Fibroblast of peridontal ligament (primary cell): ENCODE measurements around the gene SEMA5B.

Experiments
- DNase-seq: peaks from one replicate; pipeline ENCODE4 v3.0.0-alpha.2; 2010; ENCODE audit errors: extremely low read depth

SEMA5B gene

GRCh38 chr3:122926811-122927210, 100.8 kb downstream of the SEMA5B start:
- DNase-seq: no peak

GRCh38 chr3:122926322-122926721, 101.2 kb downstream of the SEMA5B start:
- DNase-seq: no peak

- no peak for DNase-seq
Observed at GRCh38 chr3:122925756-122926155, 101.8 kb downstream of the SEMA5B start.

GRCh38 chr3:122924056-122924455, 103.5 kb downstream of the SEMA5B start:
- DNase-seq: no peak

GRCh38 chr3:122923611-122924010, 104.0 kb downstream of the SEMA5B start:
- no peak for DNase-seq

- no peak for DNase-seq
Observed at GRCh38 chr3:122921791-122922651, 105.5 kb downstream of the SEMA5B start.

- DNase-seq: no peak
Observed at GRCh38 chr3:122920986-122921385, 106.6 kb downstream of the SEMA5B start.

- DNase-seq: no peak
Observed at GRCh38 chr3:122919291-122919610, 108.3 kb downstream of the SEMA5B start.

GRCh38 chr3:122918576-122919290, 108.8 kb downstream of the SEMA5B start:
- DNase-seq: no peak

GRCh38 chr3:122917412-122917811, 110.2 kb downstream of the SEMA5B start:
- no peak for DNase-seq

- no peak for DNase-seq
Observed at GRCh38 chr3:122916580-122916979, 111.0 kb downstream of the SEMA5B start.

GRCh38 chr3:122916084-122916483, 111.5 kb downstream of the SEMA5B start:
- no peak for DNase-seq

GRCh38 chr3:122915300-122916055, 112.1 kb downstream of the SEMA5B start:
- DNase-seq: no peak

- no peak for DNase-seq
Observed at GRCh38 chr3:122913539-122914100, 113.9 kb downstream of the SEMA5B start.

- no peak for DNase-seq
Observed at GRCh38 chr3:122912772-122913538, 114.6 kb downstream of the SEMA5B start.

GRCh38 chr3:122911901-122912300, 115.7 kb downstream of the SEMA5B start:
- DNase-seq: no peak

GRCh38 chr3:122908251-122908650, 119.3 kb downstream of the SEMA5B start:
- DNase-seq: no peak

GRCh38 chr3:122907471-122907870, 120.1 kb downstream of the SEMA5B start:
- DNase-seq: no peak

- DNase-seq: no peak
Observed at GRCh38 chr3:122903171-122903570, 124.4 kb downstream of the SEMA5B start.

- no peak for DNase-seq
Observed at GRCh38 chr3:122902326-122902725, 125.2 kb downstream of the SEMA5B start.

- DNase-seq: no peak
Observed at GRCh38 chr3:122898298-122898697, 129.3 kb downstream of the SEMA5B start.
